Nephron (organoid): ENCODE results near the gene NTSR1.

Experiments
- H3K27ac Mint-ChIP-seq, 3 experiments: 2 replicates each; pipeline ENCODE4 v1.8.0; 2020; ENCODE audit warnings: mixed read lengths in 3 of 3, mild to moderate bottlenecking in 2 of 3, moderate library complexity in 1 of 3
- H3K27me3 Mint-ChIP-seq: 2 replicates; pipeline ENCODE4 v1.8.0; 2021; ENCODE audit warnings: low read depth, mild to moderate bottlenecking, moderate library complexity, mixed read lengths
- H3K36me3 Mint-ChIP-seq: 2 replicates; pipeline ENCODE4 v1.8.0; 2020; ENCODE audit warnings: low read depth, mixed read lengths
- H3K4me1 Mint-ChIP-seq: 2 replicates; pipeline ENCODE4 v1.8.0; 2020; ENCODE audit warnings: mixed read lengths
- H3K4me3 Mint-ChIP-seq, 3 experiments: 2 replicates each; pipeline ENCODE4 v1.8.0; 2020; ENCODE audit warnings: mild to moderate bottlenecking in 3 of 3, mixed read lengths in 3 of 3, moderate library complexity in 2 of 3
- H3K9me3 Mint-ChIP-seq: 2 replicates; pipeline ENCODE4 v1.8.0; 2020; ENCODE audit warnings: mixed read lengths
- CTCF ChIP-seq, 3 experiments: fragments of 200-600 bp; sonication (generic); IDR thresholded peaks; one replicate each; pipeline ENCODE4 v1.5.0; 2021; ENCODE audit warnings: antibody characterized with exemption in 3 of 3; ENCODE audit not compliant: unreplicated experiment in 3 of 3

NTSR1 gene

GRCh38 chr20:62733891-62734290 is 25.3 kb downstream of the NTSR1 start:
- Mint-ChIP-seq H3K27ac (no peak overlapping the region), H3K9me3 (no peaks in the 10 kb centered on the region), H3K4me3 (no peak overlapping the region), H3K36me3 (no peaks in the 10 kb centered on the region), H3K27me3 (peaks cover 32% of the 10 kb centered on the region), H3K4me1 (no peaks in the 10 kb centered on the region)
- TF ChIP-seq CTCF (IDR thresholded peaks at IDR 0.05; ENCODE audit: unreplicated experiment in 3 of 3) = no peak

DNA sequence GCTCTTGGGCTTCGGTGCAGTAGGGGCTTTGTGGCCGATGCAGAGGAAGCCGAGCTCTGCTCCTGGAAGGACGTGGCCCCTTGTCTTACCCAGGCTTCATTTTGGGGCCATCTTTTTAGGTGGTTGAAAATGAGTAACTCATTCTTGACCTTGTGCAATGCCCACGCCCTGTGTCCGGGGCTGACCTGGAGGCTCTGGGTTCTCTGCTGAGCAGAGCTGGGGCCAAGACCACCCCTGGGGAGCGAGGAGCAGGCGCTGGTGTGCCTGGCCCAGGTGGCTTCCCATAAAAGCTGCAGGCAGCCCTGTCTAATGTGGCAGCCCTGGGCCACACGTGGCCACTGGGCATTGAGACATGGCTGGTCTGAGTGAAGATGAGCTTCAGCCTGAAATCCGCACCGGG is 25.7 kb downstream of the NTSR1 start:
- no peaks in the 10 kb centered on the region for H3K9me3 Mint-ChIP-seq
- no peak overlapping the region for H3K27ac Mint-ChIP-seq
- TF ChIP-seq CTCF (IDR thresholded peaks at IDR 0.05; ENCODE audit: unreplicated experiment in 3 of 3) = no peak
- H3K36me3 Mint-ChIP-seq = no peaks in the 10 kb centered on the region
- peaks cover 29% of the 10 kb centered on the region for H3K27me3 Mint-ChIP-seq
- no peaks in the 10 kb centered on the region for H3K4me1 Mint-ChIP-seq
- H3K4me3 Mint-ChIP-seq = no peak overlapping the region

- Mint-ChIP-seq H3K4me3 (no peak overlapping the region), H3K36me3 (no peaks in the 10 kb centered on the region), H3K27me3 (peaks cover 27% of the 10 kb centered on the region)
Measured at GRCh38 chr20:62734881-62735280, 26.2 kb downstream of the NTSR1 start.

GRCh38 chr20:62735331-62735821 is 26.7 kb downstream of the NTSR1 start:
- no peak overlapping the region for H3K27ac Mint-ChIP-seq
- no peaks in the 10 kb centered on the region for H3K9me3 Mint-ChIP-seq
- TF ChIP-seq CTCF (IDR thresholded peaks at IDR 0.05; ENCODE audit: unreplicated experiment in 3 of 3) = no peak
- peaks cover 27% of the 10 kb centered on the region for H3K27me3 Mint-ChIP-seq
- H3K4me1 Mint-ChIP-seq = peaks cover 9% of the 10 kb centered on the region
- no peaks in the 10 kb centered on the region for H3K36me3 Mint-ChIP-seq
- no peak overlapping the region for H3K4me3 Mint-ChIP-seq

More at GRCh38 chr20:62734881-62735280, 26.2 kb downstream of the NTSR1 start:
- Mint-ChIP-seq H3K9me3 (no peaks in the 10 kb centered on the region), H3K4me1 (peaks cover 4% of the 10 kb centered on the region), H3K27ac (no peak overlapping the region)
- no peak for TF ChIP-seq CTCF (IDR thresholded peaks at IDR 0.05; ENCODE audit: unreplicated experiment in 3 of 3)

DNA sequence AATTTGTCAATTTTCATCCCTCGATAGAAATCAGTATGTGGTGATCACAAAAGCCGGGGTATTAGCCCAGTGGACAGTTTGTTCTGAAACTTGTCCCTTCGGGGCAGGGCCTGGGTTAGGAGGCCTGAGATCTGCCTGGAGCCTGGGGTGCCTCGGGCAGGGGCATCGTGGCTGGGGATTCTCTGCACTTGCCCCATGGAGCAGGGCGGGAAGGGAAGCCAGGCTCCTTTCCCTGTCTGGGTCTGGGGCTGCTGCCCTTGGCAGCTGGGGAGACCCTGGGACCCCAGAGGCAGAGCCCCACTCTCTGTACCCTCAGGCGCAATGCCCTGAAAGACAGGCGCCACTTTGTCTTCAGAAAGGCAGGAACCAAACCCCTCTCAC is 27.4 kb downstream of the NTSR1 start:
- H3K27ac Mint-ChIP-seq = no peak overlapping the region
- no peak overlapping the region for H3K4me3 Mint-ChIP-seq
- TF ChIP-seq CTCF (IDR thresholded peaks at IDR 0.05; ENCODE audit: unreplicated experiment in 3 of 3) = no peak
- peaks cover 11% of the 10 kb centered on the region for H3K4me1 Mint-ChIP-seq
- H3K27me3 Mint-ChIP-seq = peaks cover 29% of the 10 kb centered on the region
- H3K9me3 Mint-ChIP-seq = no peaks in the 10 kb centered on the region
- H3K36me3 Mint-ChIP-seq = no peaks in the 10 kb centered on the region

DNA sequence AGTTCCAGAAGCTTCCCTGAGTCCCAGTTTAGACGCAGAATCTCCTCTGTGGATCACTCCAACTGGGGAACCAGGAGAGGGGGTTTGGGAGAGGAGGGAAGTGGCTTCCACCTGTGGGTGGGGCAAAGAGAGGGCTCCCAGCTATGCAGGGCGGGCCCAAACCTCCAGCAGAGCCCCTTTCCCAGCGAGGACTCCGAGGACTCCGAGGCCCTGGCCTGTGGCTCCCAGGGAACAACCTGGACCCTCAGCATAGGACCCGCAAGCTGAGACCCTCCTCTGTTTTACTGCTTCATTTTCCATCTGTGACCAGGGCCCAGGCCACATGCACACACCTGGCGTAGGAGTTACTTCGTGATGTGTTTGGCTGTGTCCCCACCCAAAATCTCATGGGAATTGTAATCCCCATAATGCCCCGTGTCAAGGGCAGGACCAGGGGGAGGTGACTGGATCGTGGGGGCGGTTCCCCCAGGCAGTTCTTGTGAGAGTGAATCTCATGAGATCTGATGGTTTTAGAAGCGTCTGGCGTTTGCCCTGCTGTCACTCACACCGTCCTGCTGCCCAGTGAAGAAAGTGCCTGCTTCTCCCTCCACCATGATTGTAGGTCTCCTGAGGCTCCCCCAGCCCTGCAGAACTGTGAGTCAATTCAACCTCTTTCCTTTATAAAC is 27.9 kb downstream of the NTSR1 start:
- Mint-ChIP-seq H3K4me1 (peaks cover 11% of the 10 kb centered on the region), H3K4me3 (no peak overlapping the region), H3K27me3 (peaks cover 30% of the 10 kb centered on the region), H3K27ac (no peak overlapping the region), H3K36me3 (no peaks in the 10 kb centered on the region), H3K9me3 (no peaks in the 10 kb centered on the region)
- TF ChIP-seq CTCF (IDR thresholded peaks at IDR 0.05; ENCODE audit: unreplicated experiment in 3 of 3) = no peak
